K562 (cell line): ENCODE measurements around the gene GLI3. TPM values are rescaled to one million over a fixed set of nuclear protein-coding genes. Genes with fewer than 3 reads are reported as not detected.

Source experiments
- ARID4B ChIP-seq: sonication (generic); formaldehyde crosslinking; IDR thresholded peaks from 2 replicates; pipeline ENCODE4 v1.8.0; 2022; ENCODE audit warnings: mild to moderate bottlenecking, missing genetic modification reagents
- CBX8 ChIP-seq: fragments of 200-600 bp; sonication (generic); IDR thresholded peaks from 2 replicates; pipeline ENCODE4 v1.6.1; 2012; ENCODE audit warnings: borderline replicate concordance, mixed run types, low read depth, mild to moderate bottlenecking, moderate library complexity, mixed read lengths, low read length, control low read depth, inconsistent platforms; ENCODE audit not compliant: poor library complexity, severe bottlenecking; ENCODE audit errors: extremely low read depth
- HMGXB4 ChIP-seq: sonication (generic); formaldehyde crosslinking; IDR thresholded peaks from 2 replicates; pipeline ENCODE4 v1.8.1; 2023; ENCODE audit warnings: mild to moderate bottlenecking, missing genetic modification reagents
- NUFIP1 ChIP-seq: fragments of 450-650 bp; IDR thresholded peaks from 2 replicates; pipeline ENCODE4 v1.6.1; 2018; ENCODE audit not compliant: partially characterized antibody
- POLR2G ChIP-seq: fragments of 200-400 bp; formaldehyde crosslinking; IDR thresholded peaks from 2 replicates; pipeline ENCODE4 v1.6.1; 2017; ENCODE audit warnings: low read depth, mild to moderate bottlenecking, antibody characterized with exemption, low read length, moderate library complexity
- SMARCC2 ChIP-seq: fragments of 450-650 bp; IDR thresholded peaks from 2 replicates; pipeline ENCODE4 v1.6.1; 2017; ENCODE audit warnings: antibody characterized with exemption, moderate library complexity, mild to moderate bottlenecking, low read depth
- STAG1 ChIP-seq: sonication (generic); formaldehyde crosslinking; IDR thresholded peaks from 2 replicates; pipeline ENCODE4 v1.5.0; 2020; ENCODE audit warnings: missing genetic modification reagents, borderline replicate concordance
- ZNF274 ChIP-seq: IDR thresholded peaks from 2 replicates; pipeline ENCODE4 v1.6.1; 2011; ENCODE audit warnings: low read depth, mild to moderate bottlenecking, low read length, moderate library complexity, borderline replicate concordance
- ZNF583 ChIP-seq: fragments of 250-450 bp; sonication (Bioruptor Pico); IDR thresholded peaks from 2 replicates; pipeline ENCODE4 v1.4.0; 2020
- polyA plus RNA-seq, 8 experiments: library from polyadenylated mRNA; depleted of rRNA in 4 of 8; stranded (reverse) in 5 of 8; unstranded in 3 of 8; fragments of >200 nt; fragmentation: Nextera tagmentation in 2 of 8; fragmentation: Illumina TruSeq in 1 of 8; extraction: Ambion mirVana in 2 of 8; extraction: Trizol in 1 of 8; gene quantifications; 2 replicates each; pipeline versions ENCODE4 v1.2.1 to v1.2.3, GENCODE V29; 2011 to 2014; ENCODE audit warnings: inconsistent platforms in 1 of 8, missing spikeins in 1 of 8
- small RNA-seq: library from RNA; depleted of rRNA; stranded (forward); fragments of <200 nt; gene quantifications from one replicate; pipeline ENCODE3, GENCODE V24; 2014
- total RNA-seq, 7 experiments: library from RNA; depleted of rRNA in 6 of 7; stranded (reverse); fragments of >200 nt in 6 of 7; fragmentation: Illumina TruSeq in 2 of 7; extraction: Trizol in 2 of 7; gene quantifications; 2 replicates each; pipeline versions ENCODE4 v1.2.1 to v1.2.3, GENCODE V29; 2011 to 2021; ENCODE audit warnings: low replicate concordance in 1 of 7

Gene GLI3
- total and polyA plus RNA-seq, 9 of the 15 experiments (the other 6 are each of a cell fraction or from before 2014, with no cell fraction given), result 0.01 to 0.18 (median 0.07) TPM; not detected in 6

GRCh38 chr7:41911792-41912191 is 325.2 kb downstream of the GLI3 start (continued):
- no peak for TF ChIP-seq HMGXB4 (CRISPR knock-in tag)
- TF ChIP-seq ARID4B (CRISPR knock-in tag), result no peak
- TF ChIP-seq STAG1, result no peak
- TF ChIP-seq POLR2G, result no peak
- no peak for TF ChIP-seq SMARCC2
- no peak for TF ChIP-seq ZNF274
- no peak for TF ChIP-seq ZNF583
- no peak for TF ChIP-seq CBX8
- no peak for TF ChIP-seq NUFIP1

Small RNA genes lying within 50 kb of the gene (small RNA-seq; reads per million reads assigned to genes)
- gene HMGN2P30, result not detected
